Measurements from ENCODE around the gene DOCK8. TPM values are rescaled to one million over a fixed set of nuclear protein-coding genes. Genes with fewer than 3 reads are reported as not detected.

The DOCK8 gene
- total and polyA plus RNA-seq, 2 of the 13 experiments (the other 11 are each of a cell fraction or from before 2014, with no cell fraction given), result 0.28 to 0.38 TPM

DNA sequence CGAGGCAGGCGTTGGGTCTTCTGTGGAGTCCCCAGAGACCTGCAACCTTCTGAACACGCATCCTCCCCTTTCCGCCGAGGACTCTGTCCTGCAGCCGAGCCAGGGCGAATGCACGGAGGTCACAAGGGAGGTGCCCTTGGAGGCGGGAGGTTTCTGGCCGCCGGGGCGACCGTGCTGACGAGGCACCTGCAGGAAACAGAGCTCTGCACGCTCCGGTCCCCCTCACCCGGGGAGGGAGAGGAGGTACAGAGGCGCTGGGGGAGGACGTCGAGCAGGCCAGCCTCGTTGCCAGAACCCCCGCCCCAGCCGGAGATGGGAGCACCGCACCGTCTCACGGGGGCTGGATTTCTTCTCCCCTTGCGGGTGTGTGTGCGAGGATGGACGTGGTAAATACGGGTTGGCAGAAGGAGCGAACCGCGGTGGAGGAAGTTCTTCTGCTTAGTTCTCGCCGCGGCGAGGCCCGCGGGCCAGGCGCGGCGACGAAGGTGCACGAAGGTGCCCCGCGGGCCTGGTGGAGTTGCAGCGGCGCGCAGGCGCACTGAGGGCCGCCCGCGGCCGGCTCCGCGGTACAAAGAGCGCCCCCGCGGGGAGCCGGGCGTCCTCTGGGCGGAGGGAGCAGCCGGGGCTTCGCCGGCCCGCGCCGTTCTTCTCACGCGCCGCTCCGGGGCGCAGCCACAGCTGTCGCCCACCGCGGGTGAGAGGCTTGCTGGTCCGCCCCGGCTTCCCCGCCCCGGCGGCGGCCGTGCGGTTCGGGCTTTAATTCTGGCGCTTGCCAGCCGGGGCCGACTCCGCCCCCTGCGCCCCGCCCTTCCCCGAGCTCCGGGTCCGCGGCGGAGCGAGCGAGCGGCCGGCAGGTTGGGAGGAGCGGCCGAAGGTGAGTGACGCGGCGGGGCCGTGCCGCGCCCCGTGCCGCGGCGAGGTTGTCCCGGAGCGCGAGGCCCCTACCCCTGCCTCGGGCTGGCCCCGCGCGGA lies 289.5 kb downstream of the DOCK8 start, which contains the start of gene KANK1 (continued):
- TF ChIP-seq ZBTB7B (CRISPR knock-in tag; IDR thresholded peaks at IDR 0.05), result no peak
- TF ChIP-seq, protein P1, sequence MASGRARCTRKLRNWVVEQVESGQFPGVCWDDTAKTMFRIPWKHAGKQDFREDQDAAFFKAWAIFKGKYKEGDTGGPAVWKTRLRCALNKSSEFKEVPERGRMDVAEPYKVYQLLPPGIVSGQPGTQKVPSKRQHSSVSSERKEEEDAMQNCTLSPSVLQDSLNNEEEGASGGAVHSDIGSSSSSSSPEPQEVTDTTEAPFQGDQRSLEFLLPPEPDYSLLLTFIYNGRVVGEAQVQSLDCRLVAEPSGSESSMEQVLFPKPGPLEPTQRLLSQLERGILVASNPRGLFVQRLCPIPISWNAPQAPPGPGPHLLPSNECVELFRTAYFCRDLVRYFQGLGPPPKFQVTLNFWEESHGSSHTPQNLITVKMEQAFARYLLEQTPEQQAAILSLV (CRISPR knock-in tag; IDR thresholded peaks at IDR 0.05; ENCODE audit: borderline replicate concordance), result peak; percentile 57; the same call in 1 of the 2 replicates
- no peak for TF ChIP-seq ZNF33A (CRISPR knock-in tag; IDR thresholded peaks at IDR 0.05; ENCODE audit: borderline replicate concordance)
- TF ChIP-seq, protein P2, sequence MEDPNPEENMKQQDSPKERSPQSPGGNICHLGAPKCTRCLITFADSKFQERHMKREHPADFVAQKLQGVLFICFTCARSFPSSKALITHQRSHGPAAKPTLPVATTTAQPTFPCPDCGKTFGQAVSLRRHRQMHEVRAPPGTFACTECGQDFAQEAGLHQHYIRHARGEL (CRISPR knock-in tag; IDR thresholded peaks at IDR 0.05), result peak; percentile 62; the same call in 1 of the 2 replicates
- TF ChIP-seq SAP130 (CRISPR knock-in tag; IDR thresholded peaks at IDR 0.05; ENCODE audit: low read depth), result 0 out of 2 replicates have a peak, but pooled peaks have one; percentile 6
- TF ChIP-seq PHF8 (CRISPR knock-in tag; IDR thresholded peaks at IDR 0.05), result peak; percentile 36; the same call in 1 of the 2 replicates
- TF ChIP-seq, protein P3, sequence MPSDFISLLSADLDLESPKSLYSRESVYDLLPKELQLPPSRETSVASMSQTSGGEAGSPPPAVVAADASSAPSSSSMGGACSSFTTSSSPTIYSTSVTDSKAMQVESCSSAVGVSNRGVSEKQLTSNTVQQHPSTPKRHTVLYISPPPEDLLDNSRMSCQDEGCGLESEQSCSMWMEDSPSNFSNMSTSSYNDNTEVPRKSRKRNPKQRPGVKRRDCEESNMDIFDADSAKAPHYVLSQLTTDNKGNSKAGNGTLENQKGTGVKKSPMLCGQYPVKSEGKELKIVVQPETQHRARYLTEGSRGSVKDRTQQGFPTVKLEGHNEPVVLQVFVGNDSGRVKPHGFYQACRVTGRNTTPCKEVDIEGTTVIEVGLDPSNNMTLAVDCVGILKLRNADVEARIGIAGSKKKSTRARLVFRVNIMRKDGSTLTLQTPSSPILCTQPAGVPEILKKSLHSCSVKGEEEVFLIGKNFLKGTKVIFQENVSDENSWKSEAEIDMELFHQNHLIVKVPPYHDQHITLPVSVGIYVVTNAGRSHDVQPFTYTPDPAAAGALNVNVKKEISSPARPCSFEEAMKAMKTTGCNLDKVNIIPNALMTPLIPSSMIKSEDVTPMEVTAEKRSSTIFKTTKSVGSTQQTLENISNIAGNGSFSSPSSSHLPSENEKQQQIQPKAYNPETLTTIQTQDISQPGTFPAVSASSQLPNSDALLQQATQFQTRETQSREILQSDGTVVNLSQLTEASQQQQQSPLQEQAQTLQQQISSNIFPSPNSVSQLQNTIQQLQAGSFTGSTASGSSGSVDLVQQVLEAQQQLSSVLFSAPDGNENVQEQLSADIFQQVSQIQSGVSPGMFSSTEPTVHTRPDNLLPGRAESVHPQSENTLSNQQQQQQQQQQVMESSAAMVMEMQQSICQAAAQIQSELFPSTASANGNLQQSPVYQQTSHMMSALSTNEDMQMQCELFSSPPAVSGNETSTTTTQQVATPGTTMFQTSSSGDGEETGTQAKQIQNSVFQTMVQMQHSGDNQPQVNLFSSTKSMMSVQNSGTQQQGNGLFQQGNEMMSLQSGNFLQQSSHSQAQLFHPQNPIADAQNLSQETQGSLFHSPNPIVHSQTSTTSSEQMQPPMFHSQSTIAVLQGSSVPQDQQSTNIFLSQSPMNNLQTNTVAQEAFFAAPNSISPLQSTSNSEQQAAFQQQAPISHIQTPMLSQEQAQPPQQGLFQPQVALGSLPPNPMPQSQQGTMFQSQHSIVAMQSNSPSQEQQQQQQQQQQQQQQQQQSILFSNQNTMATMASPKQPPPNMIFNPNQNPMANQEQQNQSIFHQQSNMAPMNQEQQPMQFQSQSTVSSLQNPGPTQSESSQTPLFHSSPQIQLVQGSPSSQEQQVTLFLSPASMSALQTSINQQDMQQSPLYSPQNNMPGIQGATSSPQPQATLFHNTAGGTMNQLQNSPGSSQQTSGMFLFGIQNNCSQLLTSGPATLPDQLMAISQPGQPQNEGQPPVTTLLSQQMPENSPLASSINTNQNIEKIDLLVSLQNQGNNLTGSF (CRISPR knock-in tag; IDR thresholded peaks at IDR 0.05), result peak; percentile 89
- TF ChIP-seq, protein P4, sequence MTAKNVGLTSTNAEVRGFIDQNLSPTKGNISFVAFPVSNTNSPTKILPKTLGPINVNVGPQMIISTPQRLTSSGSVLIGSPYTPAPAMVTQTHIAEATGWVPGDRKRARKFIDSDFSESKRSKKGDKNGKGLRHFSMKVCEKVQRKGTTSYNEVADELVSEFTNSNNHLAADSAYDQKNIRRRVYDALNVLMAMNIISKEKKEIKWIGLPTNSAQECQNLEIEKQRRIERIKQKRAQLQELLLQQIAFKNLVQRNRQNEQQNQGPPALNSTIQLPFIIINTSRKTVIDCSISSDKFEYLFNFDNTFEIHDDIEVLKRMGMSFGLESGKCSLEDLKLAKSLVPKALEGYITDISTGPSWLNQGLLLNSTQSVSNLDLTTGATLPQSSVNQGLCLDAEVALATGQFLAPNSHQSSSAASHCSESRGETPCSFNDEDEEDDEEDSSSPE (CRISPR knock-in tag; IDR thresholded peaks at IDR 0.05), result peak; percentile 56; the same call in 1 of the 2 replicates
- TF ChIP-seq, protein P5, sequence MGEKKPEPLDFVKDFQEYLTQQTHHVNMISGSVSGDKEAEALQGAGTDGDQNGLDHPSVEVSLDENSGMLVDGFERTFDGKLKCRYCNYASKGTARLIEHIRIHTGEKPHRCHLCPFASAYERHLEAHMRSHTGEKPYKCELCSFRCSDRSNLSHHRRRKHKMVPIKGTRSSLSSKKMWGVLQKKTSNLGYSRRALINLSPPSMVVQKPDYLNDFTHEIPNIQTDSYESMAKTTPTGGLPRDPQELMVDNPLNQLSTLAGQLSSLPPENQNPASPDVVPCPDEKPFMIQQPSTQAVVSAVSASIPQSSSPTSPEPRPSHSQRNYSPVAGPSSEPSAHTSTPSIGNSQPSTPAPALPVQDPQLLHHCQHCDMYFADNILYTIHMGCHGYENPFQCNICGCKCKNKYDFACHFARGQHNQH (CRISPR knock-in tag; IDR thresholded peaks at IDR 0.05), result no peak
- TF ChIP-seq, protein P6, sequence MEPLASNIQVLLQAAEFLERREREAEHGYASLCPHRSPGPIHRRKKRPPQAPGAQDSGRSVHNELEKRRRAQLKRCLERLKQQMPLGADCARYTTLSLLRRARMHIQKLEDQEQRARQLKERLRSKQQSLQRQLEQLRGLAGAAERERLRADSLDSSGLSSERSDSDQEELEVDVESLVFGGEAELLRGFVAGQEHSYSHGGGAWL (CRISPR knock-in tag; IDR thresholded peaks at IDR 0.05), result peak; percentile 84
- TF ChIP-seq ZNF598 (CRISPR knock-in tag; IDR thresholded peaks at IDR 0.05; ENCODE audit: borderline replicate concordance), result peak; percentile 82; the same call in 1 of the 2 replicates
- TF ChIP-seq ZNF451 (CRISPR knock-in tag; IDR thresholded peaks at IDR 0.05), result peak; percentile 85; the same call in 1 of the 2 replicates
- TF ChIP-seq, protein P7, sequence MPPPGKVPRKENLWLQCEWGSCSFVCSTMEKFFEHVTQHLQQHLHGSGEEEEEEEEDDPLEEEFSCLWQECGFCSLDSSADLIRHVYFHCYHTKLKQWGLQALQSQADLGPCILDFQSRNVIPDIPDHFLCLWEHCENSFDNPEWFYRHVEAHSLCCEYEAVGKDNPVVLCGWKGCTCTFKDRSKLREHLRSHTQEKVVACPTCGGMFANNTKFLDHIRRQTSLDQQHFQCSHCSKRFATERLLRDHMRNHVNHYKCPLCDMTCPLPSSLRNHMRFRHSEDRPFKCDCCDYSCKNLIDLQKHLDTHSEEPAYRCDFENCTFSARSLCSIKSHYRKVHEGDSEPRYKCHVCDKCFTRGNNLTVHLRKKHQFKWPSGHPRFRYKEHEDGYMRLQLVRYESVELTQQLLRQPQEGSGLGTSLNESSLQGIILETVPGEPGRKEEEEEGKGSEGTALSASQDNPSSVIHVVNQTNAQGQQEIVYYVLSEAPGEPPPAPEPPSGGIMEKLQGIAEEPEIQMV (CRISPR knock-in tag; IDR thresholded peaks at IDR 0.05; ENCODE audit: low read depth), result peak; percentile 74; the same call in 1 of the 2 replicates
- 0 out of 2 replicates have a peak, but pooled peaks have one; percentile 23 for TF ChIP-seq PHF20 (CRISPR knock-in tag; IDR thresholded peaks at IDR 0.05)
